ENCODE results near the gene SLC39A7.

SLC39A7 gene

DNA sequence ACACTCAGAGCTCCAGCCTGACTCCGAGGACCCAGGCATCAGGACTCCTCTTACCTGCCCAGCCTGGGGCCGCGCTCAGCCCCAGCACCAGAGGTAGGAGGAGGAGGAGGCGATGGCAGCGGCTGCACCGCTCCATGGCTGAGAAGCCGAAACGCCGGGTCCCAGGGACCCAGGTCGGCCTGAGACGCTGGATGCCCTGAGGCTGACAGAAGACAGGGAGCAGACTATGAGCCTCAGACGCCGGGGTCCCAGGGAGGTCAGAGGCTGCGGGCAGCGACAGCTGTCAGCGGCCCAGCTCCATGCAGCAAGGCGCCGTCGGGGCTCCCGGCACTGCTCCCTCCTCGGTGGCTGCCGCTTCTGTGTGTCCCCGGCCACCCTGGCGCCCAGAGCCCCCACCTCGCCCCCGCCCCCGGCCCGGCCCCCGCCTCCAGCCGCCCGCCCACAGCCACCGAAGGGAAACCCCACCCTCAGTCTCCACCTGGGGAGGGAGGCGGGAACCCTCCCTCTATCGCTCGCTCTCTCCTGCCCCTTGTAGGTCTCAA, 8.5 kb upstream of the SLC39A7 start, which contains the start of gene COL11A2:
Gene COL11A2 (minus strand): TSS at position 363 of the 542 bp plus-strand sequence. CDS start 227 bp downstream, at position 136.
- no peak for DNase-seq

DNA sequence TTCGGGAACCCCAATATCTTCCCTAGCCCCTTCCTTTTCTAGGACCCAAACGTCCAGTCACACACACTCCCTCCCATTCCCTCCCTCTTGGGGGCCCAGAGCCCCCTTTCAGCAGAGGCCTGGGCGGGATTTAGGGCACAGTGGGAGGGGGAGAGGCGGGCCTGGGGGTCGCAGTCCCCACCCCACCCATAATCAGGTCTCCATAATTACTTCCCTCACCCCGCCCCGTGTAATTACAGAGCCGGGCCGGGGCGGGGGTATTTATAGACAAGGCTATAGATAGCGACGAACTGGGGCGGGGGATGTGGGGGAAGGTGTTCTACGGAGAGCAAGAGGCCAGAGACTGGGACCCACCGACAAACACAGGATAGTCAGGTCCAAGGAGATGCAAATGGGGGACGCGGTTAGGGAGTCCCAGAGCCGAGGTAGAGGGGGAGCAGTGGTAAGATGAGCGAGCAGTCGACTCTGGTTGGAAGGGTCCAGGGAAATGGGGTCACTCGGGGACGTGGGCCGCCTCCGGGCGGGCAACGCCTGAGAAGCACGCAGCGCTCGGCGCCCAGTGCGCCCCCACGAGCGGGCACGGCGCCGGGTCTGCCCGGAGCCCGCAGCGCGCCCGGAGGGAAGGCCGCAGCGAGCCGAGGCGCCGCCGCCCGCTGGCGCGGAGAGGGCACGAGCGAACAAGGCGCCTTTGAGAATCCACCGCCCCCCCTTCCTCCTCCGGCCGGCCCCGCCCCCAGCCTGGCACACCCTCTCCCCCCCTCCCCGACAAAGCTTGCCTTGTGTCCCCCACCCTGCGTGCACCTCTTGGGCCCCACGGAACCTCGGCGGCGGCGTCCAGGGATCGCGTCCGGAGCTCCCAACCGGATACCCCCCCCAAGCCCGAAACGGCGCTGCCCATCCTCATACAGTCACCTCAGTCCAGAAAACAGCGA, 7.7 kb upstream of the SLC39A7 start:
- DNase-seq = no peak

DNA sequence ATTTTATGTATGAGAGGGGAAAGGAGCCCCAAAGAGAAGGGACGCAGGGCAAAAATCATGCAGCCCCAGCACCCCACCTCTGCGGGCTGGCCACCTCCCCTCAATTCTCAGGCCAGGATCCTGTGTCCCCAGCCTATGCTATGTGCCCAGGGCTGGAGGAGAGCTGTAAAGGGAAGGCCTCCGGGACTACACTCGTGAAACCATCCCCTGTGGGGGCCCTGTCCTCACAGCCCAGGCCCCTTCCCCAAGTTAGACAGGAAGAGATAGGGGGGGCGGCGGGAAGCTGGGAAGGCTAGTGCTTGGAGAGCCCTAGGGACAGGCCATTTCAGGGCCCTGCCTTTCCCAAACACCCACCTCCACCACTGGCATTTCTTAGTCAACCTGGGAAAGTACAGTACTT, 7.0 kb upstream of the SLC39A7 start:
- no peak for DNase-seq

DNA sequence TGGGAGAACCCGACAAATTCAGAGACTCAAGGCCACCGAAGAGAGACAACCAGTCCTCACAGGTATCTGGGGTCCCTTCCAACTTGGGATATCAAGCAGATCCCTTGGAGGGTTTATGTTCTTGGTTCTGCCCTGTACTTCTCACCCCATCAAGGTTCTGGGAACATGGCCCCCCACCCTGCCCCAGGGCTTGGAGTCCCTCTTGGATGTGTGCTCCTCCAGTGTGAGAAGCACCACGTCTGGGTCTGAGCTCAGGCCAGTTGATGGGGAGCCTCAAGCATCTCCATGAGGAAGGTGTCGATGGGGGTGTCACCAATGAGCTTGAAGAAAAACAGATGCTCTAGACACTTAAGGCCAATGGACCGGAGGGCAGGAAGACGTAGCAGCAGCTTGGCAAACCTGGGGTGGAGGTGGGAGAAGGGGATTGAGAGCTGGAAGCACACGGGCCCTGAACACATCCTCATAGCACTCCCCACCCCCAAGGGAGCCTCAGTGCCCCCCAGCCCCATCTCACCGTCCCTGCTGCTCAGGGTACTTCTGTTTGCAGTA, 6.2 kb upstream of the SLC39A7 start:
- no peak for DNase-seq

DNA sequence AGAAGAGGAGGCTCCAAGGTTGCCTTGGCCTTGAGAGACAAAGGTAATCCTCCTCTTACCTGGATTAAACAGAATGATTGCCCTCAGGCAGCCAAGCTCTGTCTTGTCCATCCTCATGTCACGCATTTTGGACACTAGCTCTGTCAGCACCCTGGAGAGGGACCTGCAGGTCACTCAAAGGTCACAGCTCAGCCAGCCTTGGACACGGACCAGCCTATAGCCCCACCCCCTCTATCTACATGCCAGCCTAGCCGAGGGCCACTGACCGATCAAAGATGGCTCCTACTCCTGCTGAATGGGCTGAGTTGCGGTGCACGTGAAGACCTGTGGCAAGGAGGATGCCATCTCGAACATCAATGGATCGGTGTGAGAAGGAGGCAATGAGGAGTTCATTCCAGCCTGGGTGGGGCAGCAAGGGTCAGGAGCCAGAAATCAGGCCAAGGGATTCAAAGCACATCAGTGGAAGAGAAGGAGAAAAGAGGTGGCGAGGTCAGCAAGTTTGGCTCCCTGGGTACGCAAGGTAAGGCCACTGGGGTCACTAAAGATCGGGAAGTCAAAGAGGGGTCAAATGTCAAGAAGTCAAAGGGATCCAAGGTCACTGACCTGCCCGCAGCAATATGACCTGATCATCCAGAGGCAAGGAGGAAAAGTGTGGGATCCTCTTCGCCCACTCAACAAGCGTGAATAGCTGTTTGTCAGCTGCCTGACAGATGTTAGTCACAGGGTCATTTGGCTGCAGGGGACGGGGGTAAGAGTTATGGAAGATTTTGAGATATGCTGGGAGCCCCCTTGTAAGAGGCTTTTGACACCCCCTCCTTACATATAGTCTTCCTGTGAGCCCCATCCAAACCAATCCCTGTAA, 5.1 kb upstream of the SLC39A7 start:
- no peak for DNase-seq

DNA sequence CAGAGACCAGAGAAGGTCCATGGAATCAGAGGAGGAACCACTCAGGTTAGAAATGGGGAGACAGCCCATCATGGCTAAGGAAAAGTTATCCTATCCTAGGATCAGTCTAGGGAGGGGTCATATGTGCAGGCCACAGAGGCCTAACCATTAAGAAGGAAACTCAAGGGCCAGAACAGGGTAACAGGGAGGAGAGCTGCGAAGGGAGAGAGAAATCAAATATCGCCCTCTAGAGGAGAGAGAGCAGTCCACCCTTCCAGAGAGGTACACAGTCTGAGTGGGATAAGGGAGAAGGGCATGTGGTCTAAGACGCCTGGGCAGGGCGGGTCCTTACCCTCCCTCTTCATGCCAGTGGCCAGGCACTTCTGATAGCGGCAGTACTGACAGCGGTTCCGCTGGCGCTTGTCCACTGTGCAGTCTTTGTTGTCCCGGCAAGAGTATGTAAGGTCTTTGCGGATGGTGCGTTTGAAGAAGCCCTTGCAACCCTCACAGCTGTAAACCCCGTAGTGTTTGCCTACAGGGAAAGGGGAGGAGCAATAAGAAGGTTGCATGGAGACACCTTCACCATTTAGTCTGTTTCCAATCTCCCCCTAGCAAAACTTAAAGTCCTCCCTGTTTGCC, 3.1 kb upstream of the SLC39A7 start:
- DNase-seq = peak; percentile 35

DNA sequence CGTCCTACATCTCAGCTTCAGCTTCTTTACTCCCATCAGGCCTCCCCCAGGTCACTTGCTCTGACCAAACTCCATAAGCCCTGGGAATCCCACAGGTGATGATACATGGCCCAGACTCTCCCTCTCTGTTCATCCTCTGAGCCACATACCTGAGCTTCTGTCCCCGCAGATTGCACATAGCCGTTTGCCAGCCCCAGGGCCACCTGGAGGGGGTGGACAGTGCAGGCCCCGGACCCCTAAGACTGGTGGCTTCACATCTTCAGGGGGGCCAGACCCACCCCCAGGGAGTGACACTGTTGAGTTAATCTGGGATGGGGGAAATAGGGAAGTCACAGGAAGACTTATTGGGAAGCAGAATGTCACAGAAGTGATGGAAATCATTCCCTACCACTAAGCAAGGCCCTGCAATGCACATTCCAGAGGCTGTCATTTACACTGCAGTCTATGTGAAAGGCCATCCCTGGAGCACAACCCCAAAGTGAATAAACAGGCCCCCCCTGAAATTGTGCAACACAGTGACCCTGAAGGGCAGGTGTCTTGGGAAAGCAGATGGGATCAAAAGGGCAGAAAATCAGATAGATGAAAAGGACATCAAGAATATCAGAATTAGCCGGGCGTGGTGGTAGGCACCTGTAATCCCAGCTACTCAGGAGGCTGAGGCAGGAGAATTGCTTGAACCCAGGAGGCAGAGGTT, 2.4 kb upstream of the SLC39A7 start:
- DNase-seq = no peak

DNA sequence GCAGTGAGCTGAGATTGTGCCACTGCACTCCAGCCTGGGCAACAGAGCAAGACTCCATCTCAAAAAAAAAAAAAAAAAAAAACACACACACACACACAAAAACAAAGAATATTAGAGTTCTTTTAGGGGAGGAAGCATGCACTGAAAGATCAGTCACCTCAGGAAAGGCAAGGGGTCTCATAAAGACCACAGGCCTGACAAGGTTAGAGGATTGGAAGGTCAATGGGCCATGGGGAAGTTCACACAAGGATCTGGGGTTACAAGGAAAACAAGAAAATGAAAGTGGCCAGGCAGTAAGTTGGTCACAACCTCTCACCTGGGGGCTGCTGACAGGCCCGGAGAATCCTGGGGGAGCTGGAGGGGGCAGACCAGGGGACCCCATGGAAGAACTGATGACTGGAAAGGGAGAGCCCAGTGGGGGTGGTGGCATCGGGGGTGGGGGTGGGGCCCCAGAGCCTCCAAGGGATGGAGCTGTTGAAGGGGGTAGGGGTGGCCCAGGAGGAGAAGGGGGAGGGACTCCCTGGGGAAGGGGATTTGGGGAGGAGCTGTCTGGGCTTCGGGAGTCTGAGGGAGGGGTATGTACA, 1.7 kb upstream of the SLC39A7 start:
- DNase-seq = no peak

DNA sequence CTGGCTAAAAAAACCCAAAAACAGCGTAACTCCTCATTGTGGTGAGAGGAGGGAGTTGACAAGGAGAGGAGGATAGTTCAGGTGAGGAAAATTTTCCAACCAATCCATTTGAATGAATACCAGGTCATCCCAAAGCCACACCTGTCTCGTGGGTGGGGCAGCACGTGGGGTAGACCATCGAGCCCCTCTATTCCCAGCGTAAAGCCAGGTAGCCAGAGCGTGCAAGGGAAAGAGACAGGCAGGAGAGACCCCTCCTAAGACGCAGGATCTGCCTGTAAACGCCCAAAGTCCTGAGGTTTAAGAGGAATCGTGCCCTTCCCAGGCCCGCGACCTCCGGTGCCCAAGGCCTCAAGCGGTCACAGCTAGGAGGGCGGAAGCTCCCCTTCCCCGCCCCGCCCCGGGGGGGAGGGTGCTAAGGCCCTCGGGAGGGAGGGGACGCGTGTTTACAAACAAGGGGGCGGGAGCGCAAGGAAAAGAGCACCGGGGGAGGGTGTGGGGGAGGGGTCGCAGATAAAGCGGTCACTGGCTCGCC, 914 bp upstream of the SLC39A7 start:
- no peak for DNase-seq

DNA sequence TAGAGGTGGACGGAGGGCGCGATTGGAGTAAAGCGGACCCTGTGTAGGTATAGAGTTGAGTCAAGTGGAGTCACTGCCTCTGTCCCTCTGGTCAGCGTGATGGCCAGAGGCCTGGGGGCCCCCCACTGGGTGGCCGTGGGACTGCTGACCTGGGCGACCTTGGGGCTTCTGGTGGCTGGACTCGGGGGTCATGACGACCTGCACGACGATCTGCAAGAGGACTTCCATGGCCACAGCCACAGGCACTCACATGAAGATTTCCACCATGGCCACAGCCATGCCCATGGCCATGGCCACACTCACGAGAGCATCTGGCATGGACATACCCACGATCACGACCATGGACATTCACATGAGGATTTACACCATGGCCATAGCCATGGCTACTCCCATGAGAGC, 479 bp downstream of the SLC39A7 start:
- no peak for DNase-seq

DNA sequence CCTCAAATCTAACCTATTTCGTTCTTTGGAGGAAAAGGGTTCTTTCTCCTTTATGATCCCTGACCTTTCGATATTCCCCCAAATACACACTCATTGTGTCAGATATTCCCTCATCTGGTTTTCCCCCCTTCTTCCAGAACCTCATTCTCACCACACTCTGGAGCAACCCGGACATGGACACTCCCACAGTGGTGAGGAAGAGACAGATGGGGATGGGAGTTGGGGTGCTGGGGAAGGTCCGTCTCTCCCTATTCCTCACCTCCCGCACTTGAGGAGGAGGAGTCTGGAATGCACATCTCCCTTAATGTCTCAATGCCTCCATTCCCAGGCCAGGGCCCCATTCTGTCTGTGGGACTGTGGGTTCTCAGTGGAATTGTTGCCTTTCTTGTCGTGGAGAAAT, 1.3 kb downstream of the SLC39A7 start:
- no peak for DNase-seq

DNA sequence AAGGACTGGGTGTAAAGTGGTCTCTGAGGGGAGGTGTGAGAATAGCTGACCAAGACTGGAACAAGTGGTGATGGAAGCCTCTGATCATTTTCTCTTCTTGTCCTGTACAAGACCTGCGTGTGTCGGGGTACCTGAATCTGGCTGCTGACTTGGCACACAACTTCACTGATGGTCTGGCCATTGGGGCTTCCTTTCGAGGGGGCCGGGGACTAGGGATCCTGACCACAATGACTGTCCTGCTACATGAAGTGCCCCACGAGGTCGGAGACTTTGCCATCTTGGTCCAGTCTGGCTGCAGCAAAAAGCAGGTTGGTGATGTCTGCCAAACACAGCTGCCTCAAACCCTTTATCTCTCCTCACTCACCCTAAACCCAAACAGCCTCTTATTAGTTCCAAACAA, 2.1 kb downstream of the SLC39A7 start:
- no peak for DNase-seq

DNA sequence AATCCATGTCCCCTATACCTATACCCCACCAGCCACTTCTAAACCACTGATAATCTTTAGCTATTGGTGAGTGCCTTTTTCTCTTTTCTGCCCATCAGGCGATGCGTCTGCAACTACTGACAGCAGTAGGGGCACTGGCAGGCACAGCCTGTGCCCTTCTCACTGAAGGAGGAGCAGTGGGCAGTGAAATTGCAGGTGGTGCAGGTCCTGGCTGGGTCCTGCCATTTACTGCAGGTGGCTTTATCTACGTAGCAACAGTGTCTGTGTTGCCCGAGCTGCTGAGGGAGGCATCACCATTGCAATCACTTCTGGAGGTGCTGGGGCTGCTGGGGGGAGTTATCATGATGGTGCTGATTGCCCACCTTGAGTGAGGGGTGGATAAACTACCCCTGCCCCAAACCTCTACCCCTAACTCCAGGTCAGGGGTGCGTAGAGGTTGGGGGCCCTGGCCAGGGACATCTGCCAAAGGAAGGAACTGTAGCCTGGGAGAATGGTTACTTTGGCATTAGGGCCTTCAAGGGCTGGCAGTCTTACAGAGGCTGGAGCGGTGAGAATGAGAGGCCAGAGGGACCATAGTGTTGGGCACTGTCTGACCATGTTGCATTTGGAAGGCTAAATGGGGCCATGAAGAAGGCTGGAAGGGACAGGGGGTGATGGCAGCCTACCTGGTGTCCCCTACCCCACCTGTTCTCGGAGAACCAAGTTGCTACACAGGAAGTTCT, 2.9 kb downstream of the SLC39A7 start:
- no peak for DNase-seq

DNA sequence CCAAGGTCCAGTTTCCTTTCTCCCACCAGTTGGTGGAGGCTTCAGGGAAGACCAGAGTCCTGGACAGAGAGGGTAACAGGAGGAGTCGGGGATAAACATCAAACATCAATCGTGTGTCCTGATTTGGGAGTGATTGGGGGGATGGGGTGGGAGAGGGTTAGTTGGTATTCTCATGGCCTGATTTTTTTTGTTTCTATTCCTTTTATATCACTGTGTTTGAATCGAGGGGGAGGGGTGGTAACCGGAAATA, 3.4 kb downstream of the SLC39A7 start:
- no peak for DNase-seq

DNA sequence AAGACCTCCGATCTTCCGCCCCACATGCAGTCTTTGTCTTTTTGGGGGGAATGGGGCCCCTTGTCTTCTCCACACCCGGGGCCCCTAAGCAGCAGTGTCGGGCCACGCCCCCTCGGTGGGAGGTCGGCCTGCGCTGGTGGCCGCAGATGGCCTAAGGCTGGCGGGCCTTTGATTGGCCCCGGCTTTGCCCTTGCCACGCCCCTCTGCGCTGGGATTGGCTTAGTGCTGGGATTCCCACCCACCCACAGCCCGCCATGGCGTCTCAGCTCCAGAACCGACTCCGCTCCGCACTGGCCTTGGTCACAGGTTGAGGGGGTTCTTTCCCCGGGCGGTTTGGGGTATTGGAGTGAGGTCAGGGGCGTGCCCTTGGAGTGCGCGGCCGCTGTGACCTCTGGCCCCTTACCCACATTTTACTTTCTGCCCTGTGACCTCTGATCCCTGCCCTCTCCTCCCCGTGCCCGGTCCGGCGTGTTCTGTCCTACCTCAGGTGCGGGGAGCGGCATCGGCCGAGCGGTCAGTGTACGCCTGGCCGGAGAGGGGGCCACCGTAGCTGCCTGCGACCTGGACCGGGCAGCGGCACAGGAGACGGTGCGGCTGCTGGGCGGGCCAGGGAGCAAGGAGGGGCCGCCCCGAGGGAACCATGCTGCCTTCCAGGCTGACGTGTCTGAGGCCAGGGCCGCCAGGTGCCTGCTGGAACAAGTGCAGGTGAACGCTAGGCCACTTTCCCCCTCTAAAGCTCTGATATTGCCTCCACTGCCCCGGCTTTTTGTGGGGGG, 3.9 kb downstream of the SLC39A7 start, which contains the start of gene HSD17B8:
Gene HSD17B8 (plus strand): TSS at position 241 of the 776 bp plus-strand sequence. CDS start 14 bp downstream, at position 255.
- peak; percentile 48 for DNase-seq

DNA sequence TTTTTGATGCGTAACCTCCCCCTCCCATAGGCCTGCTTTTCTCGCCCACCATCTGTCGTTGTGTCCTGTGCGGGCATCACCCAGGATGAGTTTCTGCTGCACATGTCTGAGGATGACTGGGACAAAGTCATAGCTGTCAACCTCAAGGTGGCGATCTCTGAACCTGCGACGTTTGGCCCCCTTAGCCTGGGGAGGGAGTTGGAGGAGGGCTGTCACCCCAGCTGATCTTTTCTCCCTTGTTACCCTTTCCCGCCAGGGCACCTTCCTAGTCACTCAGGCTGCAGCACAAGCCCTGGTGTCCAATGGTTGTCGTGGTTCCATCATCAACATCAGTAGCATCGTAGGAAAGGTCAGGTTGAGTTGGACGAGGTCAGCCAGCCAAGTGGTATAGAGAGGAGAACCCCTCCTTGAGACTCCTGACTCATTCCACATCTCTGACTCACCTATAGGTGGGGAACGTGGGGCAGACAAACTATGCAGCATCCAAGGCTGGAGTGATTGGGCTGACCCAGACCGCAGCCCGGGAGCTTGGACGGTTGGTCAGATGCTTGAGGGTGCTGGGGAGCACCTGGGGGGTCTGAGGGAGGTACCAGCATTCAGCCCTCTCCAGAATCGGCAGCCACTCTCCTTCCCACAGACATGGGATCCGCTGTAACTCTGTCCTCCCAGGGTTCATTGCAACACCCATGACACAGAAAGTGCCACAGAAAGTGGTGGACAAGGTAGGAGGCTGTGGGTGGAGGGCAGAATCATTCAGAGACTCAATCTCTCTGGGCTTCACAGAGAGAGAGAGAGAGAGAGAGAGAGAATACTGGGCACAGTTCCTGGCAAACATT, 4.7 kb downstream of the SLC39A7 start:
- DNase-seq = peak; percentile 12

DNA sequence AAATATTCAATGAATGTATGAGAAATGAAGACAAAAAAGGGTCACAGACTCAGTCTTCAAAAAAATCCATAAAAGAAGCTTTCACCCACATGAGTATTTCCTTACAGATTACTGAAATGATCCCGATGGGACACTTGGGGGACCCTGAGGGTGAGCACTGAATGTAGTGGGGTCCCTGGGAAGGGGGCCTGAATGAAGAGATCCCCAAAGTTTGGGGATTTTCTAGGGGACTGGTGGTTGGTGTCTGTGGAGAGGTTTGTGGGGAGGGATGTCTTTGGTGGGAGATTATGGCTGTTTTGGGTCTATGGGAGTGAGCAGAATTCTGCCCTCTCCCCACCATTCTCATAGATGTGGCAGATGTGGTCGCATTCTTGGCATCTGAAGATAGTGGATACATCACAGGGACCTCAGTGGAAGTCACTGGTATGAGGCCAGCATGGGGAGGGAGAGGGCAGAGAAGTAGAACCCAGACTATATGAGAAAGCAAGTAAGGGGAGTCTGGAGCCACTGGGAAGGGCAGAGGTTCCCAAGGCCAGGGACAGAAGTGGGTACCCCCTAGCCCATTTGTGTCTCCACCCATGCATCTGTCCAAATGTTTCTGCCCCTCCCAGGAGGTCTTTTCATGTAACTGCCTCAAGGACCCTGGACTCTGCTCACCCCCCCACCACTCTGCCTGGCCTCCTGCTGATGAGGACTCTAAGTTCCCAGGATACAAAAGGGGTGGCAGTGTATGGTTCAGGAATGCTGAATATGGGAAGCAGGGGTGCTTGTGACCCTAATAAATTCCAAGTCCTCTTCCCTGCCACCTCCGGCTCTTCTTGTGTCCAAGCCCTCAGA, 5.6 kb downstream of the SLC39A7 start:
- no peak for DNase-seq
